ENCODE results near the gene SDK1. TPM values are rescaled to one million over a fixed set of nuclear protein-coding genes. Genes with fewer than 3 reads are reported as not detected.

SDK1 gene
- total RNA-seq, 1 experiment from 2014 or later = 7.1 TPM

DNA sequence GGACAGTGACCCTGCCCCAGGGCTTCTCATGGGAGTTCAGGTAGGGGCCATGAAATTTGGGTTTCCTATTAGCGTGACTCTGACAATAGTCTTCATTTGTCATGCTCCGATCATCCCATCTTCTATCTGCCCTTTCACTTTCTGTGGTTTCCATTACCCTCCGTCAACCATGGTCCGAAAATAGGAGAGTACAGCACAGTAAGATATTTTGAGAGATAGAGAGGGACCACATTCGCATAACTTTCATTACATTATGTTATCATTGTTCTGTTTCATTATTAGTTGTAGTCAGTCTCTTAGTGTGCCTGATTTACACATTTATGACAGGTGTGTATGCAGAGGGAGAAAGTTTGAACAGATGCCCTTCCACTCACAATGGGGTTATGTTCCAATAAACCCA lies 649.2 kb downstream of the SDK1 start:
- H3K4me3 Mint-ChIP-seq (ENCODE audit: unreplicated experiment) = no peak overlapping the region
- Histone ChIP-seq H3K4me3 (ENCODE audit: low read depth, low read length) (no peak overlapping the region), H3K27me3 (replicated peaks; ENCODE audit: control insufficient read depth, insufficient read depth, low read length) (no peaks in the 10 kb centered on the region), H3K4me1 (no peaks in the 10 kb centered on the region), H3K9me3 (no peaks in the 10 kb centered on the region), H3K36me3 (ENCODE audit: control insufficient read depth, insufficient read depth, low read length) (no peaks in the 10 kb centered on the region)
- ChIA-PET POLR2A (no interaction called here), CTCF (no interaction called here)
- H3K27ac Mint-ChIP-seq (ENCODE audit: unreplicated experiment) = no peak overlapping the region
- H3K36me3 Mint-ChIP-seq (ENCODE audit: insufficient read depth, unreplicated experiment) = no peaks in the 10 kb centered on the region
- H3K9me3 Mint-ChIP-seq (ENCODE audit: unreplicated experiment) = no peaks in the 10 kb centered on the region
- DNase-seq = no peak
- no peaks in the 10 kb centered on the region for H3K4me1 Mint-ChIP-seq (ENCODE audit: low read depth, unreplicated experiment)
- H3K27me3 Mint-ChIP-seq (ENCODE audit: insufficient read depth, unreplicated experiment) = no peaks in the 10 kb centered on the region
- BruUV-seq (replicated peaks) = no TSS peak
- intact Hi-C loops (cut with micrococcal nuclease; ENCODE audit: unreplicated experiment) = no loop called here
- TF ChIP-seq, protein P1, sequence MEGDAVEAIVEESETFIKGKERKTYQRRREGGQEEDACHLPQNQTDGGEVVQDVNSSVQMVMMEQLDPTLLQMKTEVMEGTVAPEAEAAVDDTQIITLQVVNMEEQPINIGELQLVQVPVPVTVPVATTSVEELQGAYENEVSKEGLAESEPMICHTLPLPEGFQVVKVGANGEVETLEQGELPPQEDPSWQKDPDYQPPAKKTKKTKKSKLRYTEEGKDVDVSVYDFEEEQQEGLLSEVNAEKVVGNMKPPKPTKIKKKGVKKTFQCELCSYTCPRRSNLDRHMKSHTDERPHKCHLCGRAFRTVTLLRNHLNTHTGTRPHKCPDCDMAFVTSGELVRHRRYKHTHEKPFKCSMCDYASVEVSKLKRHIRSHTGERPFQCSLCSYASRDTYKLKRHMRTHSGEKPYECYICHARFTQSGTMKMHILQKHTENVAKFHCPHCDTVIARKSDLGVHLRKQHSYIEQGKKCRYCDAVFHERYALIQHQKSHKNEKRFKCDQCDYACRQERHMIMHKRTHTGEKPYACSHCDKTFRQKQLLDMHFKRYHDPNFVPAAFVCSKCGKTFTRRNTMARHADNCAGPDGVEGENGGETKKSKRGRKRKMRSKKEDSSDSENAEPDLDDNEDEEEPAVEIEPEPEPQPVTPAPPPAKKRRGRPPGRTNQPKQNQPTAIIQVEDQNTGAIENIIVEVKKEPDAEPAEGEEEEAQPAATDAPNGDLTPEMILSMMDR (IDR thresholded peaks at IDR 0.05; ENCODE audit: insufficient read depth in 1 of 2, low read depth in 1 of 2, low read length in 1 of 2, severe bottlenecking in 1 of 2, unreplicated experiment in 1 of 2) = no peak

DNA sequence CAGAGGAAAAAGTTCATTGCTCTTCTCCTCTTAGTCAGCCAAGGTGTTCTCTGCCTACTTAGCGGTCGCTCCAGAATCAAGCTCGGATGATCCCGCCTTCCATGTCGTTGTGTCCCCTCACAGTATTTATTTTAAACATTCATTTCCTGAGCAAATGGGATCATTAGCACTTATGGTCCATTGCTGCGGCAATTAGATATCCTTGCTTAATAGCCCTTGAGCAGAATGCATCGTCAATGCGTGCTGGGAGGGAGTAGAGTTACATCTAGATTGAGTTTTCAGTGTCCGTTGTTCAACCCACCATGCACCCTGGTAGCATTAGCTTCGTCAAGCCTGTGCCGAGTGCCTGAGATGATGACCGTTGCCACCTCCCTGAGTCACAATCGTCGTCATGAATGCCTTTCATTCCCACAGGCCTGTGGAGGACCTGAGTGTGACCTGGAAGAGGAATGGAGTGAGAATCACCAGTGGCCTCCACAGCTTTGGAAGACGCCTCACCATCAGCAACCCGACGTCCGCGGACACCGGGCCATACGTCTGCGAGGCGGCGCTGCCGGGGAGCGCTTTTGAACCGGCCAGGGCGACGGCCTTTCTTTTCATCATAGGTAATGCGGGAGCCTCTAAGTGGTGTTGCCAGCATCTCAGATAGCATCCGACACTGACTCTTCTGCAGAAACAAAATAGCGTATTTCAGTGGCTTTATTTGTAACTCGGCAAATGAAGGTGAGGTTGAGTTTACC lies 650.4 kb downstream of the SDK1 start:
- Histone ChIP-seq H3K4me3 (ENCODE audit: low read depth, low read length) (no peak overlapping the region), H3K36me3 (ENCODE audit: control insufficient read depth, insufficient read depth, low read length) (no peaks in the 10 kb centered on the region), H3K4me1 (no peaks in the 10 kb centered on the region), H3K9me3 (no peaks in the 10 kb centered on the region), H3K27me3 (replicated peaks; ENCODE audit: control insufficient read depth, insufficient read depth, low read length) (no peaks in the 10 kb centered on the region)
- Mint-ChIP-seq H3K27ac (ENCODE audit: unreplicated experiment) (no peak overlapping the region), H3K9me3 (ENCODE audit: unreplicated experiment) (no peaks in the 10 kb centered on the region), H3K27me3 (ENCODE audit: insufficient read depth, unreplicated experiment) (no peaks in the 10 kb centered on the region), H3K4me1 (ENCODE audit: low read depth, unreplicated experiment) (no peaks in the 10 kb centered on the region), H3K4me3 (ENCODE audit: unreplicated experiment) (no peak overlapping the region), H3K36me3 (ENCODE audit: insufficient read depth, unreplicated experiment) (no peaks in the 10 kb centered on the region)
- no peak for DNase-seq
- TF ChIP-seq, protein P1 (IDR thresholded peaks at IDR 0.05; ENCODE audit: insufficient read depth in 1 of 2, low read depth in 1 of 2, low read length in 1 of 2, severe bottlenecking in 1 of 2, unreplicated experiment in 1 of 2) = no peak
- intact Hi-C loops (cut with micrococcal nuclease; ENCODE audit: unreplicated experiment) = no loop called here
- BruUV-seq (replicated peaks) = no TSS peak
- POLR2A ChIA-PET = no interaction called here
- CTCF ChIA-PET = no interaction called here

DNA sequence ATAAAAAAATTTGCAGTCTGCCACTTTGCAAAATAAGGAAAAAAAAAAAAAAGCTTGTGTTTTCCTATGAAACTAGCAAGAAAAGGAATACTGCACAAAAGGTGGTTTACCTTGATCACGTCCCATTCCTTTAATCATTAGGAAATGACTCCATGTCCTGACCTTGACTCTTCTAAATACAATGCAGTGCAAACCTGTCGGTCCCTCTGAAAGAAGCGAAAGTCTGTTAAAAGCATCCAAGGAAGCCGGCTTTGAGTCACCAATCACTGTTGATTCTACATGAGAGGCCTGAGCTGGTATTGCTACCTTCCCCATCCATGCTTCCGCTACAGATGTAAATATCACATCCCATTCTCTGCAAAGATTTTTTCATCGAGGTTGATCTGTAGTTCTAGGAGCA lies 652.1 kb downstream of the SDK1 start:
- H3K4me3 Mint-ChIP-seq (ENCODE audit: unreplicated experiment) = no peak overlapping the region
- ChIA-PET CTCF (no interaction called here), POLR2A (no interaction called here)
- intact Hi-C loops (cut with micrococcal nuclease; ENCODE audit: unreplicated experiment) = no loop called here
- no peaks in the 10 kb centered on the region for H3K4me1 Mint-ChIP-seq (ENCODE audit: low read depth, unreplicated experiment)
- H3K36me3 Mint-ChIP-seq (ENCODE audit: insufficient read depth, unreplicated experiment) = no peaks in the 10 kb centered on the region
- H3K27me3 ChIP-seq (replicated peaks; ENCODE audit: control insufficient read depth, insufficient read depth, low read length) = no peaks in the 10 kb centered on the region
- H3K27me3 Mint-ChIP-seq (ENCODE audit: insufficient read depth, unreplicated experiment) = no peaks in the 10 kb centered on the region
- no peak overlapping the region for H3K27ac Mint-ChIP-seq (ENCODE audit: unreplicated experiment)
- no peak for DNase-seq
- no TSS peak for BruUV-seq (replicated peaks)
- H3K9me3 ChIP-seq = no peaks in the 10 kb centered on the region
- H3K4me3 ChIP-seq (ENCODE audit: low read depth, low read length) = no peak overlapping the region
- no peaks in the 10 kb centered on the region for H3K4me1 ChIP-seq
- TF ChIP-seq, protein P1 (IDR thresholded peaks at IDR 0.05; ENCODE audit: insufficient read depth in 1 of 2, low read depth in 1 of 2, low read length in 1 of 2, severe bottlenecking in 1 of 2, unreplicated experiment in 1 of 2) = no peak
- H3K36me3 ChIP-seq (ENCODE audit: control insufficient read depth, insufficient read depth, low read length) = no peaks in the 10 kb centered on the region
- no peaks in the 10 kb centered on the region for H3K9me3 Mint-ChIP-seq (ENCODE audit: unreplicated experiment)

Measured in Caco-2 (cell line).